K562 (cell line): ENCODE results near the gene TMF1. TPM values are rescaled to one million over a fixed set of nuclear protein-coding genes. Genes with fewer than 3 reads are reported as not detected.
A peak's percentile ranks its signal among the peaks of the same experiment; 100 is the strongest.

ENCODE experiments used
- CREB3 ChIP-seq: fragments of 450-650 bp; conservative IDR thresholded peaks from 2 replicates; pipeline ENCODE4 v1.6.1; 2016; ENCODE audit warnings: missing genetic modification characterization, low read depth, mild to moderate bottlenecking, missing compliant biosample characterization, moderate library complexity
- DMBX1 ChIP-seq: fragments of 250-450 bp; sonication (Bioruptor Pico); IDR thresholded peaks from 2 replicates; pipeline ENCODE4 v1.8.0; 2022; ENCODE audit warnings: inconsistent platforms, mild to moderate bottlenecking, moderate library complexity, borderline replicate concordance
- MGA ChIP-seq: fragments of 450-650 bp; IDR thresholded peaks from 2 replicates; pipeline ENCODE4 v1.6.1; 2016; ENCODE audit warnings: mild to moderate bottlenecking, moderate library complexity
- TGIF2 ChIP-seq: sonication (generic); formaldehyde crosslinking; IDR thresholded peaks from 2 replicates; pipeline ENCODE4 v1.8.1; 2022; ENCODE audit warnings: mild to moderate bottlenecking, missing genetic modification reagents, moderate library complexity
- THRAP3 ChIP-seq: fragments of 450-650 bp; IDR thresholded peaks from 2 replicates; pipeline ENCODE4 v1.6.1; 2016; ENCODE audit warnings: mild to moderate bottlenecking, inconsistent platforms, borderline replicate concordance
- polyA plus RNA-seq, 8 experiments: library from polyadenylated mRNA; depleted of rRNA in 4 of 8; stranded (reverse) in 5 of 8; unstranded in 3 of 8; fragments of >200 nt; fragmentation: Nextera tagmentation in 2 of 8; fragmentation: Illumina TruSeq in 1 of 8; extraction: Ambion mirVana in 2 of 8; extraction: Trizol in 1 of 8; gene quantifications; 2 replicates each; pipeline versions ENCODE4 v1.2.1 to v1.2.3, GENCODE V29; 2011 to 2014; ENCODE audit warnings: inconsistent platforms in 1 of 8, missing spikeins in 1 of 8
- total RNA-seq, 7 experiments: library from RNA; depleted of rRNA in 6 of 7; stranded (reverse); fragments of >200 nt in 6 of 7; fragmentation: Illumina TruSeq in 2 of 7; extraction: Trizol in 2 of 7; gene quantifications; 2 replicates each; pipeline versions ENCODE4 v1.2.1 to v1.2.3, GENCODE V29; 2011 to 2021; ENCODE audit warnings: low replicate concordance in 1 of 7

The TMF1 gene
- total and polyA plus RNA-seq, 9 of the 15 experiments (the other 6 are each of a cell fraction or from before 2014, with no cell fraction given), result 3.1 to 13.9 (median 10.3) TPM

- TF ChIP-seq MGA, result peak; percentile 94
- TF ChIP-seq DMBX1 (CRISPR knock-in tag), result peak; percentile 67
- 0 out of 2 replicates have a peak, but pooled peaks have one; percentile 43 for TF ChIP-seq CREB3 (tag)
- no peak for TF ChIP-seq TGIF2 (CRISPR knock-in tag)
- TF ChIP-seq THRAP3, result no peak
Observed at GRCh38 chr3:69013253-69014021, 38.7 kb downstream of the TMF1 start, which contains the start of gene EOGT (continued).
